A549 (cell line): ENCODE measurements around the gene IL10RA. TPM values are rescaled to one million over a fixed set of nuclear protein-coding genes. Genes with fewer than 3 reads are reported as not detected.

Source experiments
- ATAC-seq, 2 experiments: fragments of 200-7000 bp in 1 of 2; fragments of >200 bp in 1 of 2; cut with Nextera tagmentation in 1 of 2; cut with Tn5 transposase in 1 of 2; 3 replicates each; pipeline versions ENCODE4 v1.8.0 to v1.9.1; 2018 to 2020; ENCODE audit warnings: mild to moderate bottlenecking in 1 of 2, moderate library complexity in 1 of 2
- CTCF ChIA-PET: fragments of 300-600 bp; sonication (Branson Sonifier 250); formaldehyde crosslinking; extraction: SDS; loops from one replicate; lab custom pipeline; 2021; ENCODE audit warnings: antibody characterized with exemption, inconsistent platforms; lab: Yijun Ruan, JAX
- POLR2A ChIA-PET: fragments of 350-600 bp; formaldehyde crosslinking; extraction: SDS; loops from one replicate; lab custom pipeline; 2021; ENCODE audit warnings: antibody characterized with exemption, inconsistent platforms; lab: Yijun Ruan, JAX
- DNase-seq, 2 experiments: peaks; one replicate each; pipeline versions ENCODE4 v3.0.0 to v3.0.0-alpha.2; 2011 to 2016; ENCODE audit warnings: low read depth in 1 of 2, low spot score in 1 of 2
- FAIRE-seq: peaks from 2 replicates; lab custom pipeline; 2011; peaks lifted over from hg19 to GRCh38; lab: Jason Lieb, UNC
- H3K27ac ChIP-seq, 2 experiments: fragments of >200 bp; sonication (Bioruptor Twin); formaldehyde crosslinking; 3 replicates each; pipeline ENCODE4 v1.5.1; 2016 to 2017
- H3K4me1 ChIP-seq: fragments of >200 bp; sonication (Bioruptor Twin); formaldehyde crosslinking; 3 replicates; pipeline ENCODE4 v1.6.1; 2016
- H3K4me2 ChIP-seq: fragments of >200 bp; sonication (Bioruptor Twin); formaldehyde crosslinking; 3 replicates; pipeline ENCODE4 v1.6.1; 2016
- H3K4me3 ChIP-seq: fragments of >200 bp; sonication (Bioruptor Twin); formaldehyde crosslinking; 3 replicates; pipeline ENCODE4 v1.5.1; 2016
- H3K9me3 ChIP-seq: fragments of >200 bp; sonication (Bioruptor Twin); formaldehyde crosslinking; 3 replicates; pipeline ENCODE4 v1.6.1; 2016
- CEBPB ChIP-seq, 2 experiments: fragments of >200 bp in 1 of 2; sonication (Bioruptor Twin) in 1 of 2; formaldehyde crosslinking in 1 of 2; IDR thresholded peaks; 2 replicates each; pipeline ENCODE4 v1.6.1; 2012 to 2016
- CTCF ChIP-seq: fragments of >200 bp; sonication (Bioruptor Twin); formaldehyde crosslinking; IDR thresholded peaks from 3 replicates; pipeline ENCODE4 v1.5.1; 2016
- EHMT2 ChIP-seq: fragments of 200-600 bp; sonication (generic); IDR thresholded peaks from 2 replicates; pipeline ENCODE4 v1.6.1; 2016; ENCODE audit warnings: antibody characterized with exemption, low read depth, mild to moderate bottlenecking, moderate library complexity
- ELK1 ChIP-seq: fragments of 150-350 bp; IDR thresholded peaks from 2 replicates; pipeline ENCODE4 v1.6.1; 2014; ENCODE audit warnings: low read depth, mild to moderate bottlenecking, low read length
- EP300 ChIP-seq, 2 experiments: fragments of >200 bp; sonication (Bioruptor Twin); formaldehyde crosslinking; IDR thresholded peaks; 2 replicates in 1 of 2; 3 replicates in 1 of 2; pipeline ENCODE4 v1.6.1; 2016 to 2017
- FOSB ChIP-seq: fragments of 250-450 bp; sonication (Bioruptor Pico); IDR thresholded peaks from 2 replicates; pipeline ENCODE4 v1.5.0; 2020; ENCODE audit warnings: mild to moderate bottlenecking, moderate library complexity
- FOSL2 ChIP-seq, 2 experiments: fragments of 450-650 bp in 1 of 2; fragments of >200 bp in 1 of 2; sonication (Bioruptor Twin) in 1 of 2; formaldehyde crosslinking; IDR thresholded peaks; 2 replicates each; pipeline versions ENCODE4 v1.5.0 to v1.6.1; 2016 to 2020; ENCODE audit warnings: mild to moderate bottlenecking in 1 of 2, moderate library complexity in 1 of 2
- FOXS1 ChIP-seq: fragments of 250-450 bp; sonication (Bioruptor Pico); IDR thresholded peaks from 2 replicates; pipeline ENCODE4 v1.5.0; 2020; ENCODE audit warnings: mild to moderate bottlenecking, moderate library complexity
- HDAC2 ChIP-seq: fragments of 200-600 bp; sonication (generic); IDR thresholded peaks from 2 replicates; pipeline ENCODE4 v1.6.1; 2016
- HOXB13 ChIP-seq: fragments of 250-450 bp; sonication (Bioruptor Pico); IDR thresholded peaks from 2 replicates; pipeline ENCODE4 v1.5.0; 2020; ENCODE audit warnings: low read depth, mild to moderate bottlenecking, moderate library complexity
- KDM5A ChIP-seq: fragments of 200-600 bp; sonication (generic); IDR thresholded peaks from 2 replicates; pipeline ENCODE4 v1.6.1; 2016; ENCODE audit warnings: antibody characterized with exemption, mild to moderate bottlenecking
- NFE2L2 ChIP-seq: fragments of 150-350 bp; conservative IDR thresholded peaks from 2 replicates; pipeline ENCODE4 v1.6.1; 2014; ENCODE audit warnings: low read length
- NPAS2 ChIP-seq: fragments of 250-450 bp; sonication (Bioruptor Pico); IDR thresholded peaks from 2 replicates; pipeline ENCODE4 v1.8.0; 2022; ENCODE audit warnings: mild to moderate bottlenecking, moderate library complexity, borderline replicate concordance
- NR3C1 ChIP-seq: fragments of >200 bp; sonication (Bioruptor Twin); formaldehyde crosslinking; IDR thresholded peaks from 3 replicates; pipeline ENCODE4 v1.6.1; 2017
- PHF8 ChIP-seq: fragments of 200-600 bp; sonication (generic); IDR thresholded peaks from 2 replicates; pipeline ENCODE4 v1.6.1; 2016; ENCODE audit warnings: low read depth, mild to moderate bottlenecking, antibody characterized with exemption, moderate library complexity, borderline replicate concordance
- POLR2A ChIP-seq: IDR thresholded peaks from 2 replicates; pipeline ENCODE4 v1.6.1; 2012; ENCODE audit warnings: mild to moderate bottlenecking, low read length
- POLR2AphosphoS2 ChIP-seq: conservative IDR thresholded peaks from 2 replicates; pipeline ENCODE4 v1.6.1; 2012; ENCODE audit warnings: low read length, improper control_type of control experiment, inconsistent platforms
- RAD21 ChIP-seq, 2 experiments: fragments of >200 bp in 1 of 2; sonication (Bioruptor Twin) in 1 of 2; formaldehyde crosslinking in 1 of 2; IDR thresholded peaks in 1 of 2; conservative IDR thresholded peaks in 1 of 2; 2 replicates in 1 of 2; 3 replicates in 1 of 2; pipeline ENCODE4 v1.6.1; 2012 to 2018; ENCODE audit warnings: inconsistent platforms in 1 of 2
- RARB ChIP-seq: fragments of 250-450 bp; sonication (Bioruptor Pico); IDR thresholded peaks from 2 replicates; pipeline ENCODE4 v1.8.0; 2021; ENCODE audit warnings: mild to moderate bottlenecking, moderate library complexity
- RCOR1 ChIP-seq: fragments of 150-350 bp; IDR thresholded peaks from 2 replicates; pipeline ENCODE4 v1.6.1; 2014; ENCODE audit warnings: antibody characterized with exemption, low read length, low read depth
- SMC3 ChIP-seq: fragments of >200 bp; sonication (Bioruptor Twin); formaldehyde crosslinking; IDR thresholded peaks from 3 replicates; pipeline ENCODE4 v1.6.1; 2018; ENCODE audit warnings: inconsistent platforms
- ZFP36 ChIP-seq: fragments of 450-650 bp; IDR thresholded peaks from 2 replicates; pipeline ENCODE4 v1.6.1; 2014; ENCODE audit warnings: borderline replicate concordance; ENCODE audit not compliant: partially characterized antibody
- WGBS: methylation state at CpG from one replicate; pipeline ENCODE4 v1.1.6; 2017; ENCODE audit errors: missing lambda C conversion rate; 5-methylcytosine and 5-hydroxymethylcytosine counted together
- polyA plus RNA-seq, 4 experiments: library from polyadenylated mRNA; depleted of rRNA in 3 of 4; stranded (reverse); fragments of >200 nt; fragmentation: RNase III in 1 of 4; extraction: RNeasy Plus Mini Kit Qiagen cat#74134 plus additional on column Dnase treatment in 1 of 4; gene quantifications; 2 replicates in 3 of 4; 3 replicates in 1 of 4; pipeline ENCODE4 v1.2.3, GENCODE V29; 2011 to 2017
- TF ChIP-seq, protein P1 (sequence below): IDR thresholded peaks from 2 replicates; pipeline ENCODE4 v1.6.1; 2012
- TF ChIP-seq, protein P2 (sequence below): fragments of >200 bp; sonication (Bioruptor Twin); formaldehyde crosslinking; IDR thresholded peaks from 3 replicates; pipeline ENCODE4 v1.6.1; 2016

Gene IL10RA
- polyA plus RNA-seq, 2 of the 4 experiments (the other 2 are of a cell fraction) = 0.03 to 0.17 TPM

- no CpG with 5 or more reads among the region's 4 CpGs for WGBS
- DNase-seq (no peak), FAIRE-seq (no peak), ATAC-seq (no peak)
- Histone ChIP-seq H3K4me3 (no peak overlapping the region), H3K9me3 (no peaks in the 10 kb centered on the region), H3K4me2 (no peak overlapping the region), H3K4me1 (no peaks in the 10 kb centered on the region), H3K27ac (no peak overlapping the region)
- no peak for TF ChIP-seq POLR2AphosphoS2
- no peak for TF ChIP-seq CEBPB (IDR thresholded peaks at IDR 0.05)
- TF ChIP-seq, protein P1, sequence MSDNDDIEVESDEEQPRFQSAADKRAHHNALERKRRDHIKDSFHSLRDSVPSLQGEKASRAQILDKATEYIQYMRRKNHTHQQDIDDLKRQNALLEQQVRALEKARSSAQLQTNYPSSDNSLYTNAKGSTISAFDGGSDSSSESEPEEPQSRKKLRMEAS = no peak
- TF ChIP-seq RCOR1 = no peak
- no peak for TF ChIP-seq EHMT2
- no peak for TF ChIP-seq FOSL2 (IDR thresholded peaks at IDR 0.05)
- no peak for TF ChIP-seq FOSL2 (CRISPR knock-in tag; IDR thresholded peaks at IDR 0.05)
- no peak for TF ChIP-seq FOXS1
- no peak for TF ChIP-seq NR3C1
- ChIA-PET CTCF (interaction anchor here (1.1 to 1.4 kb wide), 2 partner anchors 50 to 57 kb away, joined by 3 to 4 read pairs; no protein-coding TSS in a partner anchor), POLR2A (no interaction called here)
These were observed 9.9 kb downstream of the IL10RA start for GRCh38 chr11:117996058-117996457.

- CTCF ChIA-PET = no interaction called here
- 76% methylated on average over 2 of the region's 2 CpGs for WGBS
- Histone ChIP-seq H3K4me2 (no peak overlapping the region), H3K4me3 (no peak overlapping the region), H3K9me3 (no peaks in the 10 kb centered on the region), H3K27ac (no peak overlapping the region), H3K4me1 (no peaks in the 10 kb centered on the region)
- POLR2A ChIA-PET = no interaction called here
- no peak for TF ChIP-seq RAD21 (conservative IDR thresholded peaks at IDR 0.05 in 1 of 2, IDR thresholded peaks at IDR 0.05 in 1 of 2)
- no peak for TF ChIP-seq RARB (CRISPR knock-in tag)
- TF ChIP-seq ZFP36 = no peak
- TF ChIP-seq NPAS2 (CRISPR knock-in tag) = no peak
- no peak for TF ChIP-seq HDAC2
- no peak for TF ChIP-seq CTCF
- TF ChIP-seq NFE2L2 = no peak
- TF ChIP-seq, protein P2, sequence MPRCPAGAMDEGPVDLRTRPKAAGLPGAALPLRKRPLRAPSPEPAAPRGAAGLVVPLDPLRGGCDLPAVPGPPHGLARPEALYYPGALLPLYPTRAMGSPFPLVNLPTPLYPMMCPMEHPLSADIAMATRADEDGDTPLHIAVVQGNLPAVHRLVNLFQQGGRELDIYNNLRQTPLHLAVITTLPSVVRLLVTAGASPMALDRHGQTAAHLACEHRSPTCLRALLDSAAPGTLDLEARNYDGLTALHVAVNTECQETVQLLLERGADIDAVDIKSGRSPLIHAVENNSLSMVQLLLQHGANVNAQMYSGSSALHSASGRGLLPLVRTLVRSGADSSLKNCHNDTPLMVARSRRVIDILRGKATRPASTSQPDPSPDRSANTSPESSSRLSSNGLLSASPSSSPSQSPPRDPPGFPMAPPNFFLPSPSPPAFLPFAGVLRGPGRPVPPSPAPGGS = no peak
- TF ChIP-seq SMC3 = no peak
- TF ChIP-seq PHF8 = no peak
- TF ChIP-seq KDM5A = no peak
- no peak for TF ChIP-seq POLR2A
- no peak for TF ChIP-seq FOSB (CRISPR knock-in tag)
- TF ChIP-seq HOXB13 (CRISPR knock-in tag) = no peak
- TF ChIP-seq RCOR1 = no peak
- no peak for TF ChIP-seq EP300 (IDR thresholded peaks at IDR 0.05)
- no peak for TF ChIP-seq ELK1
- no peak for ATAC-seq
- FAIRE-seq = no peak
- DNase-seq = no peak
These were observed 11.2 kb downstream of the IL10RA start for GRCh38 chr11:117997406-117997805.
